ENCODE measurements around the gene EPB41L4A.

Gene EPB41L4A

GRCh38 chr5:112344540-112344939 lies 74.5 kb downstream of the EPB41L4A start:
- TF ChIP-seq CTCF (IDR thresholded peaks at IDR 0.05; ENCODE audit: control extremely low read depth, extremely low read depth, low read depth, missing control alignments), result no peak
- ChIA-PET POLR2A (no interaction called here), CTCF (no interaction called here)
- no peak for DNase-seq (ENCODE audit: extremely low spot score)

GRCh38 chr5:112342389-112342788 lies 76.7 kb downstream of the EPB41L4A start:
- TF ChIP-seq CTCF (IDR thresholded peaks at IDR 0.05; ENCODE audit: control extremely low read depth, extremely low read depth, low read depth, missing control alignments), result no peak
- CTCF ChIA-PET, result no interaction called here
- POLR2A ChIA-PET, result no interaction called here
- no peak for DNase-seq (ENCODE audit: extremely low spot score)

GRCh38 chr5:112339761-112340160 lies 79.3 kb downstream of the EPB41L4A start:
- no peak for DNase-seq (ENCODE audit: extremely low spot score)
- no peak for TF ChIP-seq CTCF (IDR thresholded peaks at IDR 0.05; ENCODE audit: control extremely low read depth, extremely low read depth, low read depth, missing control alignments)
- ChIA-PET POLR2A (no interaction called here), CTCF (no interaction called here)

GRCh38 chr5:112338681-112339337 lies 80.3 kb downstream of the EPB41L4A start:
- no peak for TF ChIP-seq CTCF (IDR thresholded peaks at IDR 0.05; ENCODE audit: control extremely low read depth, extremely low read depth, low read depth, missing control alignments)

GRCh38 chr5:112333331-112333781 lies 85.7 kb downstream of the EPB41L4A start:
- CTCF ChIA-PET, result interaction anchor here (1.9 kb wide), 1 partner anchor 11 kb away, joined by 4 read pairs; no protein-coding TSS in a partner anchor
- DNase-seq (ENCODE audit: extremely low spot score), result no peak
- TF ChIP-seq CTCF (IDR thresholded peaks at IDR 0.05; ENCODE audit: control extremely low read depth, extremely low read depth, low read depth, missing control alignments), result no peak
- POLR2A ChIA-PET, result no interaction called here

More at GRCh38 chr5:112338681-112339337, 80.3 kb downstream of the EPB41L4A start:
- no peak for DNase-seq (ENCODE audit: extremely low spot score)
- CTCF ChIA-PET, result interaction anchor here (0.6 to 1.0 kb wide), 2 partner anchors 10 to 19 kb away, joined by 3 read pairs; no protein-coding TSS in a partner anchor
- POLR2A ChIA-PET, result no interaction called here

- POLR2A ChIA-PET, result no interaction called here
- TF ChIP-seq CTCF (IDR thresholded peaks at IDR 0.05; ENCODE audit: control extremely low read depth, extremely low read depth, low read depth, missing control alignments), result no peak
- DNase-seq (ENCODE audit: extremely low spot score), result no peak
- CTCF ChIA-PET, result no interaction called here
Observed at GRCh38 chr5:112331892-112332291, 87.2 kb downstream of the EPB41L4A start.

Data from GM10248 (cell line).